Stimulated activated CD8-positive, alpha-beta memory T cell treated with anti-CD3 and anti-CD28 coated beads, Interleukin-2, amount 100 ng/mL, for 48 hours (primary cell): Measurements from ENCODE around the gene LYRM7.
A peak's percentile ranks its signal among the peaks of the same experiment; 100 is the strongest.
"Not testable (repeated sequence)": the region's sequence is repeated elsewhere in the genome, so short reads cannot be mapped to it uniquely, and the experiment has no call there.

Experiments used
- DNase-seq, 2 donors: peaks; one replicate each; pipeline ENCODE4 v3.0.0-alpha.2; 2020; ENCODE audit warnings: low read depth in 2 of 2

Gene LYRM7

GRCh38 chr5:131221008-131221703, 50.4 kb downstream of the LYRM7 start:
- no peak for DNase-seq

DNA sequence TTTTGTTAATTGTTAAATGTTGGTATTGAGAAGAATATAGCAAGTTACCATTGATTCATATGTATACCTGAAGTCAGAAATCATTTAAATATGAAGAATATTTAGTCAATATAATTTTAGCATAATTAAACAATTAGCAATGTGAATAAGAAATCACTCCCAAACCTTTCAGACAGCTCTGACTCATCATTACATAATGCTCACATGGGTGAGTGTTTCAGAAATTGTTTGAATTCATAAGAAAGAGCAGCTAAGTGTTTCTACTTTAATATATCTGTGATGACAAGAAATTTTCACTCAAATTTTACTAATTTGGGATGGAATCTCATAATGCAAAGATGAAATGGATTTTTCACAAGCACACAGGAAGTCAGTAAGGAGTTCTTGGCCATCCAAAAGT, 51.1 kb downstream of the LYRM7 start:
- DNase-seq = no peak

GRCh38 chr5:131222731-131223130, 52.0 kb downstream of the LYRM7 start:
- no peak for DNase-seq

- no peak for DNase-seq
Observed at GRCh38 chr5:131223751-131224386, 53.1 kb downstream of the LYRM7 start.

DNA sequence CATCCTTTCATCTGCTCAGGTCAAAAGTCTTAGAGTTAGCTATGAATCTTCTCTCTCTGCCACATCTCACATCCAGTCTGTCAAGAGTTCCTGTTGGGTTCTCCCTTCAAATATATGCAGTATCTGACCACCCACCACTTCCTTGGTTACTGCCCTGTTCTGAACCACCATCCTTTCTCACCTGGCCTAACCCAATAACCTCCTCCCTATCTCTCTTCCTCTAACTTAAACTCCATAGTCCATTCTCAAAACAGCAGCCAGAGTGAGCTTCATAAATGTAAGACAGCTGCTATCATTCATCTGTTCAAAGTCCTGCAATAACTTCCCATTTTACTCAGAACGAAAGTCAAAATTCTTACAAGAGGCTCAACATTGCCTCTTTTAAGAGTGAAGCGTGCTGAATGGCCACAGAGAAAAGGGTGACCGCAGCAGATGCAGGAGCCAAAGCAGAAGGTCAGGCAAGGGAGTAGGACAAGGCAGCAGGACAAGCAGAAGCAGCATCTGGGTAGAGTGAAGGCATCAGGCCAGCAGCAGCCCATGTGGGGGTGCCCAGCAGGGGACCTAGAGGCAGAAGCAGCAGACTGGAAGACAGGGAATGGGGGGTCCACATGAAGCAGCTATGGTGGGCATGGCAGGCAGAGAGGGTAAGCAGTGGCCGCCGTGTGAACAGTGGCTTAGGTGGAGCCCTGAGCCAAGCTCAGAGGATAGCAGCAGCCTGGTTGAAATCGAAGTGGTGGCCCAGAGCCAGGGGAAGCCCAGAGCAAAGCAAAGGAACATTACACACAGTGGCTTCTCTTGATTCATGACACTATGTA, 53.9 kb downstream of the LYRM7 start:
- DNase-seq = no peak

- DNase-seq = no peak
Observed at GRCh38 chr5:131225282-131225974, 54.7 kb downstream of the LYRM7 start.

- no peak for DNase-seq
Observed at GRCh38 chr5:131226899-131227298, 56.2 kb downstream of the LYRM7 start.

- DNase-seq = no peak
Observed at GRCh38 chr5:131228646-131229045, 57.9 kb downstream of the LYRM7 start.

GRCh38 chr5:131229623-131230022, 58.9 kb downstream of the LYRM7 start:
- no peak for DNase-seq

GRCh38 chr5:131230406-131230805, 59.7 kb downstream of the LYRM7 start:
- DNase-seq = no peak

DNA sequence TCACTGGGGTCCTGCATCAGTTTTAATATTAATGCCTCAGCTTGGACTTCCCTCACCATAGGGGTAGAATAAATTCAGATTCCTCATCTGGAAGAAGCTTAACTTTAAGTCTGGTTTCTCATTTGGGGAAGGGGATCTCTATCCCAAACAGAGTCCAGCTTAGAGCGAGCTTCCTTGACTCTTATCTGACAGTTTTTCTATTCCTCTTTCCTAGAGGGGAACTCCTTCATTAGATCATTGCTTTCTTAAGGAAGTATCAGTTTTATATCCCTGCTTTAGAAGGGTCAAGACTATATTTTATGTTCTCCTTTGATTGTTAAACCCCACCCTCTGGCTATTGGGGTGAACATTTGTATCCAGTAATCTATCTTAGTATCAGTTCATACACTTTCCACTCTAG, 68.9 kb downstream of the LYRM7 start:
- no peak for DNase-seq

- no peak for DNase-seq
Observed at GRCh38 chr5:131242728-131243255, 72.0 kb downstream of the LYRM7 start.

DNA sequence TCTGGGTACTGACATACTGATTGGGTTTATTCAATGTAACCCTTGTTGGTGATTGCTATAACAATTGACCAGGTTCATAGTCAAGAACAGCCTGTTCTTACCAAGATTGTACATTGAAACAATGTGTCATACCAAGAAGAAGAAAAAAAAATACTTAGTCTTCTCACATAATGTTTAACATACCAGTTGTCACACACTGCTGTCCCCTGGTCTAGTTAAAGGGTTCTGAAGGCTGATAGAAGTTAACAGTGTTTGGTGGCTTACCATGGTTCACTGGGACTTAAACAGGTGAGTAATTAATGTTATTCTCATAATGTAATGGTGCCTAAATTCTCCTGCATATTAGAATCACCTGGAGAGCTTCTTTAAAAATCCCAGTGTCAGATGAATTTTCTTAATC, 74.6 kb downstream of the LYRM7 start:
- DNase-seq = no peak

DNA sequence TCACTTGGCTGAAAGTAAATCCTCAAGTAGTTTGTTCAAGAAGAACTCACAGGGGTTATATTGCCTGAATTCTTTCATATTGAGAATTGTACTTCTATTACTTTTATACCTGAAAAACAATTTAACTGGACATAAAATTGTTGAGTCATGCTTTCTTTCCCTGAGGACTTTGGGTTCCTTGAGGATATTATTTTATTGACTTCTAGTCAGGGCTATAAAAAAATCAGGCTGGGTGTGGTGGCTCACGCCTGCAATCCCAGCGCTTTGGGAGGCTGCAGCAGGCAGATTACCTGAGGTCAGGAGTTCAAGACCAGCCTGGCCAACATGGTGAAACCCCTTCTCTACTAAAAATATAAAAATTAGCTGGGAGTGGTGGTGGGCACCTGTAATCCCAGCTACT, 75.2 kb downstream of the LYRM7 start:
- no peak for DNase-seq

GRCh38 chr5:131246504-131246903, 75.8 kb downstream of the LYRM7 start:
- no peak for DNase-seq

DNA sequence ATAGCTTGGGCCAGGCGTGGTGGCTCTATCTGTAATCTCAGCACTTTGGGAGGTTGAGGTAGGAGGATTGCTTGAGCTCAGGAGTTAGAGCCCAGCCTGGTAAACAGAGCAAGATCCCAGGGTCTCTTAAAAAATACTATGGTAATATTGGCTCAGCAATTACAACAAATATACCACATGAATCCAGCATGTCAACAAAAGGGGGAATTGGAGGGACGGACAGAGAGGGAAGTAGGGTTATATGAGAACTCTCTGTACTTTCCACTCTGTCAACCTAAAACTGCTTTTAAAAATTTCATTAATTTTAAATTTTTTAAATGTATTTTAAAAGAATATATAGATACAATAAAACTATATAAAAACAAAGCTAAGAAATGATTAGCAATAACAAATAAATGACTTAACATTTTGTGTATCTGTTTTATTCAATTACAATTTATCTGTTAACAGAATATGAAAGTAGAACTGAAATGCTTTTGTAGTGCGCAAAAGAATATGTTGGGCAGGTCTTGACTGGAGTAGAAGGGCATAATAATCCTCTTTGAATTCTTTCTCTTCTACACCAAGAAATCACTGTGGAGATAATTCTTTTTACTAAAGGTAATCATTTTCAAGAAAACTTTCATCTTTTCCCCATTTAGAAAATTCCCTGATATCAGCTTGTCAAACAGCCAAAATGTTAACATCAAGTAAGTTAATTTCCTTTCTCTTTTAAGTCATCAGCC, 80.2 kb downstream of the LYRM7 start:
- DNase-seq = no peak

DNA sequence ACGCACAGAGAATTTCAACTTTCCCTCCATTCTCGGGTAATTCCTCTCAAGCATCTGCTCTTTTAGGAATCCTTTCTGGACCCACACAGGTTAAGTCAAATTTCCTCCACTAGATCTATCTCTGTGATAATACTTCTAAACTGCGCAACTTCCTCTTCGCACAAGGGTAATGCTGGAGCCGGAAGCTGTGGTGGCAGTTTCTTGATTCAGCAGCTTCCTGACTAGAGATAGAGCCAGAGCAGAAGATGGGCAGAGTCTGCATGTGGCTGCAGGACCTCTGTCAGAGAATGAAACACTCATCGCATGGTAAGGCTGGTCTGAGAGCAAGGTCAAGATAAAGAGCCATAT, 82.1 kb downstream of the LYRM7 start:
- peak; percentile 41 to 63 for DNase-seq

DNA sequence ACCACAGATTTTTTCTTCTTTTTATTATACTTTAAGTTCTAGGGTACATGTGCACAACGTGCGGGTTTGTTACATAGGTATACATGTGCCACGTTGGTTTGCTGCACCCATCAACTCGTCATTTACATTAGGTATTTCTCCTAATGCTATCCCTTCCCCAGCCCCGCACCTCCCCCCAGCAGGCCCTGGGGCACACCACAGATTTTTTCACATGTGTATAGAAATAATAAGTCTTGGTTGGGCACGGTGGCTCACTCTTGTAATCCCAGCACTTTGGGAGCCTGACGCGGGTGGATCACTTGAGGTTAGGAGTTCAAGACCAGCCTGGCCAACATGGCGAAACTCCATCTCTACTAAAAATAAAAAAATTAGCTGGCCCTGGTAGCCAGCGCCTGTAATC, 83.3 kb downstream of the LYRM7 start:
- DNase-seq = not testable (repeated sequence)

DNA sequence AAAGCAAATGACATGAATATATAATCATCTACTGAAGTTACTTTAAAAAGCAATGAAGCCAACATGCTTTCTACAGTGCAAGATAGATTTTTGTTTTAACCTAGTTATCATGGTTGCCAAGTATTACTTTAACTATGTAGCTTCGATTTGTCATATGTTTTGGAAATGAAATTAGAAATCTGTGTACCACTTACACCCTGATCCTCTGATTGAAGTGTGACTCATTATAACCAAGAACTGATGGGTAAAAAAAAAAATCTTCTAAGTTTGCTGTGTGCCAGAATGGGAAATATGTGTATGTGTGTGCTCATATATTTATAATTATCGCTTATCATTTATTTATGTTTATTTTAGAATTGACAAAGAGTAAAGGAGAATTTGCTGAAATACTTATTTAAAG, 84.0 kb downstream of the LYRM7 start:
- no peak for DNase-seq
